Measurements from ENCODE around the gene DLX5.
"Not testable (repeated sequence)": the region's sequence is repeated elsewhere in the genome, so short reads cannot be mapped to it uniquely, and the experiment has no call there.

DLX5 gene

GRCh38 chr7:97024209-97025129 lies at the start of gene DLX5:
TSS of gene DLX5 (minus strand) at chr7:97024831. CDS start at chr7:97024623, 208 bp downstream.
- peak; percentile 67 for DNase-seq (ENCODE audit: low spot score)

- DNase-seq (ENCODE audit: low spot score), result not testable (repeated sequence)
These were observed 47.4 kb upstream of the DLX5 start for GRCh38 chr7:97072025-97072424.

GRCh38 chr7:97064972-97065587 lies 40.4 kb upstream of the DLX5 start:
- peak; percentile 57 for DNase-seq (ENCODE audit: low spot score)

- no peak for DNase-seq (ENCODE audit: low spot score)
These were observed 39.4 kb upstream of the DLX5 start for GRCh38 chr7:97064020-97064419.

- no peak for DNase-seq (ENCODE audit: low spot score)
These were observed 18.6 kb upstream of the DLX5 start for GRCh38 chr7:97043281-97043680.

- no peak for DNase-seq (ENCODE audit: low spot score)
These were observed 14.9 kb upstream of the DLX5 start for GRCh38 chr7:97039374-97040065.

GRCh38 chr7:97034213-97034852 lies 9.7 kb upstream of the DLX5 start:
- not testable (repeated sequence) for DNase-seq (ENCODE audit: low spot score)

GRCh38 chr7:97027427-97028234 lies 3.0 kb upstream of the DLX5 start:
- DNase-seq (ENCODE audit: low spot score), result peak; percentile 92

GRCh38 chr7:97026715-97027426 lies 2.2 kb upstream of the DLX5 start:
- DNase-seq (ENCODE audit: low spot score), result no peak

GRCh38 chr7:97025983-97026714 lies 1.5 kb upstream of the DLX5 start:
- DNase-seq (ENCODE audit: low spot score), result no peak

GRCh38 chr7:97025130-97025499 lies 484 bp upstream of the DLX5 start:
- DNase-seq (ENCODE audit: low spot score), result no peak

- no peak for DNase-seq (ENCODE audit: low spot score)
These were observed 1.9 kb downstream of the DLX5 start for GRCh38 chr7:97022491-97023306.

GRCh38 chr7:97021747-97022490 lies 2.7 kb downstream of the DLX5 start:
- DNase-seq (ENCODE audit: low spot score), result no peak

GRCh38 chr7:97020996-97021746 lies 3.5 kb downstream of the DLX5 start:
- DNase-seq (ENCODE audit: low spot score), result peak; percentile 65

- DNase-seq (ENCODE audit: low spot score), result no peak
These were observed 4.0 kb downstream of the DLX5 start for GRCh38 chr7:97020601-97020995.

GRCh38 chr7:97019710-97020225 lies 4.9 kb downstream of the DLX5 start:
- no peak for DNase-seq (ENCODE audit: low spot score)

- no peak for DNase-seq (ENCODE audit: low spot score)
These were observed 5.7 kb downstream of the DLX5 start for GRCh38 chr7:97018791-97019531.
